ENCODE data around the gene ACD.
"Not testable (repeated sequence)": the region's sequence is repeated elsewhere in the genome, so short reads cannot be mapped to it uniquely, and the experiment has no call there.

Gene ACD

DNA sequence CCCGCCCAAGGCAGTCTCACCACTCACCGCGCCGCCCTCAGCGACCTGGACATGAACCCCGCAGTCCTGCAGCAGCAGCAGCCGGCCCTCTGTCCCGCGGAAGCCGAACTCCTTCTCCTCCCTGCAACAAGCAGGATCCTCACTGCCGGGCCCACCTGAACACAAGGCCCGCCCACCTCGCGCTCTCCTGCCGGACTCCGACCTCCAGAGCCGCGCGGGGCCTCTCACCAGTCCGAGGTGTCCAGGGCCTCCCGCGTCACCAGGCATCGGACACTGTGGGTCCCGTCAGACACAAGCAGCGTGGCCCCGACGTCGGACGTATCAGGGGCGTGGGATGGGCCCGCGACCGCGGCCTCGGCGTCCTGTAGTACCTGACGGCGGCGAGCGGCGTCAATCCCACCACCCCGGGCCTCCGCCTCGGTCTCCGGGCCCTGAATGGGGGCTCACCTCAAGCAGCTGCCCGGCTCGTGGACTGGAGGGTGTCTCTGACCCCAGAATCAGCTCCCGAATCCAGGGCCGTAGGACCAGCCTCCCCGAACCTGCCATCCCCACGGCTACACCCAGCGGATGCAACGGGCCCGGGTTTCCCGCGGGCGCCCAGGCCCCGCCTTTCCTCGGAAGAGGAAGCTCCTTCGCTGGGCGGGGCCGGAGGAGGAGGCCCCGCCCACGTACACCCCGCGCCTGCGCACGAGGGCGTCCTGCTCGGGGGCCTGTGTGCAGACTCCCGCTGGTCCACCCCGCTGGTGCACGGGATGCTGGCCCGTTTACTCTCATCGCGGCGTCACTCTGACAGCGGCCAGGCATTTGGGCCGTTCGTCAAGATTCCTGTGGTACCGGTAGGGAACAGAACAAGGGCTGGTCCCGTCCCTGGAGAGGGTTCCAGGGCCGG, at the start of gene ACD:
ACD (minus strand) TSS at position 586 of the 889 bp plus-strand sequence; CDS start at position 546, 40 bp downstream.
- peak; percentile 92 for DNase-seq (ENCODE audit: low read depth)

DNA sequence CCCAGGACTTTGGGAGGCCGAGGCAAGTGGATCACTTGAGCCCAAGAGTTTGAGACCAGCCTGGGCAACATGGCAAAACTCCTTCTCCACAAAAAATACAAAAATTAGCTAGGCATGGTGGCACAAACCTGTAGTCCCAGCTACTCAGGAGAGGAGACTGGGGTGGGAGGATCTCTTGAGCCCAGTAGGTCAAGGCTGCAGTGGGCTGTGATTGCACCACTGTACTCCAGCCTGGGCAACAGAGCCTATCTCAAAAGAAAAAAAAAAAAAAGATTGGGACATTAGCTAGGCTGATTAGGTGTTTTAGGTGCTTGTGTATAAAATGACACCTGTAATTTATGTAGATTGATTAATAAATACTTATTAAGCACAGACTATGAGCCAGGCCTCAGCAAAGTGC, 49.0 kb upstream of the ACD start:
- DNase-seq (ENCODE audit: low read depth), result no peak

- DNase-seq (ENCODE audit: low read depth), result no peak
Measured at GRCh38 chr16:67708368-67708771, 48.3 kb upstream of the ACD start.

- no peak for DNase-seq (ENCODE audit: low read depth)
Measured at GRCh38 chr16:67707790-67708189, 47.7 kb upstream of the ACD start.

- no peak for DNase-seq (ENCODE audit: low read depth)
Measured at GRCh38 chr16:67707210-67707609, 47.1 kb upstream of the ACD start.

GRCh38 chr16:67704110-67704509, 44.0 kb upstream of the ACD start:
- DNase-seq (ENCODE audit: low read depth), result no peak

- DNase-seq (ENCODE audit: low read depth), result no peak
Measured at GRCh38 chr16:67703626-67704025, 43.6 kb upstream of the ACD start.

DNA sequence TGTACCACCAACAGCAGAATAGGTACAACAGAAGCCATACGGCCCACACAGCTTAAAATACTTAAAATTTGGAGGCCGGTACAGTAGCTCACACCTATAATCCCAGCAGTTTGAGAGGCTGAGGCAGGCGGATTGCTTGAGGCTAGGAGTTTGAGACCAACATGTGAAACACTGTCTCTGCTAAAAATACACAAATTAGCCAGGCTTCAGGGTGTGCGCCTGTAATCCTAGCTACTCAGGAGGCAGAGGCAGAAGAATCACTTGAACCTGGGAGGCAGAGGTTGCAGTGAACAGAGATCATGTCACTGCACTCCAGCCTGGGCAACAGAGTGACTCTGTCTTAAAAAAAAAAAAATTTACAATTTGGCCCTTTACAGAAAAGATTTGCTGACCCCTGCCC, 42.1 kb upstream of the ACD start:
- DNase-seq (ENCODE audit: low read depth), result no peak

GRCh38 chr16:67701420-67701819, 41.4 kb upstream of the ACD start:
- DNase-seq (ENCODE audit: low read depth), result no peak

GRCh38 chr16:67699265-67699664, 39.2 kb upstream of the ACD start:
- DNase-seq (ENCODE audit: low read depth), result no peak

- DNase-seq (ENCODE audit: low read depth), result no peak
Measured at GRCh38 chr16:67697422-67698185, 37.5 kb upstream of the ACD start.

DNA sequence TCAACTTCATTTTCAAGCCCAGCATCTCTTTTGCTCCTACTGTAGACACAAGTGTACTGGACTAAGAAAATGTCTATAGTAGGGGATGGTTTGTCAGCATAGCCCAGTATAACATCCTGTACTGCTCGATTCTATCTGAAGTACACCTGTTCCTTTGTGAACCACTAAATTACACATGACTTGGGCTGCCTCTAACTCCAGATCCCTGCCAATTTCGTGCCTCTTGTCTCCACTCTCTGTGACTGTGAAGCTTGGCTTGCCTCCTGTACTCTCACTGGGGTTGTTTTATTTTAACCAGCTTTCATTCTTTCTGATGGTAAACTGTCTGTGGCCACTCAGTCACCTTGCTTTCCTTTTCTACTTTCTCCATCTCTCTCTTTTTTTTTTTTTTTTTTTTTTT, 34.6 kb upstream of the ACD start:
- no peak for DNase-seq (ENCODE audit: low read depth)

DNA sequence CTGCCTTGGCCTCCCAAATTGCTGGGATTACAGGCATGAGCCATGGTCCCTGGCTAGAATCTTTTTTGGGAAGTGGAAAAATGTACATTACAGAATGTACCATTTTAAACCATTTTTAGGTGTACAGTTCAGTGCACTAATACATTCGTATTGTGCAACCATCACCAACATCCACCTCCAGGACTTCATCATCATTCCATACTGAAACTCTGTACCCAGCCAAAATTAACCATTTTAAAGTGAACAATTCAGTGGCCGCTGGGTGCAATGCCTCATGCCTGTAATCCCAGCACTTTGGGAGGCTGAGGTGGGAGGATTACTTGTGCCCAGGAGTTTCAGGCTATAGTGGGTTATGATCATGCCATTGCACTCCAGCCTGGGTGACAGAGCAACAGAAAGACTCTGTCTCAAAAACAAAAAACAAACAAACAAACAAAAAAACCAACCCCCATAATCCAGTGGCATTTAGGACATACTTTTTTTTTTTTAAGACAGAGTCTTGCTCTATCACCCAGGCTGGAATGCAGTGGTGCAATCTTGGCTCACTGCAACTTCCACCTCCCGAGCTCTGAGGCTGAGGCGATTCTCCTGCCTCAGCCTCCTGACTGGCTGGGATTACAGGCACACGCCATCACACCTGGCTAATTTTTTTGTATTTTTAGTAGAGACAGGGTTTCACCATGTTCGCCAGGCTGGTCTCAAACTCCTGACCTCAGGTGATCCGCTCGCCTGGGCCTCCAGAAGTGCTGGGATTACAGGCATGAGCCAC, 33.6 kb upstream of the ACD start:
- DNase-seq (ENCODE audit: low read depth), result not testable (repeated sequence)

DNA sequence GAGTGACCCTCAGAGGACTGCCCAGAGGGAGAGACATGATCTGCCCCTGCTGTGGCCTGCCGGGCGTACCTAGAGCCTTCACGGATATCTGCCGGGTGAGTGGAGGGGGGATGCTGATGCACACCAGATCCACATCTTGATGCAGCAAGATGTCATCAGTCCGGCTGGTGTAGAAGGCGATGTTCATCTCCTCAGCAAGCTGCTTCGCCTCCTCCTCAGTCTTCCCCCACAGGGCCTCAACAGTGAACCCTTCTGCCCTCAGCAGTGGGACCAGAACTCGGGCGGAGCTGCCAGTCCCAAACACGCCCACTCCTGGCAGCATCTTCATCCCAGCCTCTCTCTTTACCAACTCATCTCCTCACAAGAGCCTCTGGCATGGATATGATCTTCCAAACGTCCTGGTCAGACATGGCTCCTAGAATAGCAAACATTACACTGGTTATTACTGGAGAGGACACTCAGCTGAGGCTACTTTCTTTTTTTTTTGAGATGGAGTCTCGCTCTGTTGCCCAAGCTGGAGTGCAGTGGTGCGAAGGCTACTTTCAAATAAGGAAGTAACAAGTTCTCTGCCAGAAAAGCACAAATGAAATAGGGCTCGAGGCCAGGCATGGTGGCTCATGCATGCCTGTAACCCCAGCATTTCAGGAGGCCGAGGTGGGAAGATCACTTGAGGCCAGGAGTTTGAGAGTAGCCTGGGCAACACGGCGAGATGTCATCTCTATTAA, 25.5 kb upstream of the ACD start:
- no peak for DNase-seq (ENCODE audit: low read depth)

DNA sequence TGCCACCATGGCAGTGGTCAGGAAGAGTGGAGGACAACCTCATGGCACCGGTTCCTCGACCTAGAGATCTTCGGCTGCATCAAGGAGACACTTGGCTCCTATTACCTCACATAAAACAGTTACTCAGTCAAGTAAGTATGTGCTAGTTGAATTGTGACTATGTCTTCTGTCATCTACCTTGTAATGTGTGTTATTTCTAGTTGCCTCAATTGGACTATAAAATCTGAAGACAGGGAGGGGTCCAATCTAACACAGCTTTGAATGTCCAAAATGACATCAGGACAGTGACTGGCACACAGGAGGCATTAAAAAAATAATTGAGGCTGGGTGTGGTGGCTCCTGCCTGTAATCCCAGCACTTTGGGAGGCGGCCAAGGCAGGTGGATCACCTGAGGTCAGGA, 23.7 kb upstream of the ACD start:
- DNase-seq (ENCODE audit: low read depth), result no peak

DNA sequence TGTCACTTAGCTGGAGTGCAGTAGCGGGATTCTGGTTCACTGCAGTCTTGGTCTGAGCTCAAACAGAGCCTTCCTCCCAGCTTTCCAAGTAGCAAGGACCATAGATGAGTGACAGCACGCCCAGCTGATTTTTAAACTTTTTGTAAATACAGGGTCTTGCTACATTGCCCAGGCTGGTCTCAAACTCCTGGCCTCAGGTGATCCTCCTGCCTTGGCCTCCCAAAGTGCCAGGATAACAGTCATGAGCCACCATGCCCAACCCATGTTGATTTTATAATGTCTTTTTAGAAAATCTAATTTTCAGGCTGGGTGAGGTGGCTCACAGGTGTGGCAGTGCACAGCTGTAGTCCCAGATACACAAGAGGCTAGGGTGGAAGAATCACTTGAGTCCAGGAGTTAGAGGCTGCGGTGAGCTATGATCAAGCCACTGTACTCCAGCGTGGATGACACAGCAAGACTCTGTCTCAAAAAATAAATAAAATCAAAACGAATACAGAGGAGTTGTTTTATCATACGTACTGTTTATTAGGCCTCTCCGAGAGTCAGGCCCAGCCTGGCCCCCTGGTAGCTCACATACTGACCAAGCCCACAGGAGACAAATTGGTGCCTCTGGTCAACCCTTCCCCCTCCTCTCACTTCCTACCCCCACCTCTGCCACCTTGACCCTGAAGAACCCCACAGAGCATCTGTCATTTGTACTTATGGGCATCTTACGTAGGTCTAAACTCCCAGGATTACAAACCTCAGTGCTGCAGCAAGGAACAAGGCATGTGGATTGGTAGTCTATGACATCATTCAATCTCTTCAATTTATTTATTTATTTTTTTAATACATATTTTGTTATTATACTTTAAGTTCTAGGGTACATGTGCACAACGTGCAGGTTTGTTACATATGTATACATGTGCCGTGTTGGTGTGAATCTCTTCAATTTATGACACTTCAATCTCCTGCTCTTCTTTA, 20.2 kb upstream of the ACD start:
- no peak for DNase-seq (ENCODE audit: low read depth)

GRCh38 chr16:67678354-67679023, 18.4 kb upstream of the ACD start:
- no peak for DNase-seq (ENCODE audit: low read depth)

- DNase-seq (ENCODE audit: low read depth), result no peak
Measured at GRCh38 chr16:67677712-67678111, 17.7 kb upstream of the ACD start.

DNA sequence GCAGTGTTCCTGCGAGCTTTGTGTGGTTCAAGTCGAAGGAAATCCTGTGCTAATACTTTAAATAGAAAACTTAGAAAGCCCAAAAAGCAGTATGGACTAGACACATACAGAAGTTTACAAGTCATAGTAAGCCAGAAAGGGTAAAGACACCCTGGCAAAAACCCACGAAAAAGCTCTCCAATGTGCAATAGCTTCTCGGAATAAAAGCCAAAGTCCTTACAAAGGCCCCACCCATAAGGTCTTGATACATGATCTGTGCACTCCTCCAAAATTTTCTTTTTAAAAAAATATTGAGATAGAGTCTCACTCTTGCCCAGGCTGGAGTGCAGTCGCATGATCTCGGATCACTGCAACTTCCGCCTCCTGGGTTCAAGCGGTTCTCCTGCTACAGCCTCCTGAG, 16.9 kb upstream of the ACD start:
- no peak for DNase-seq (ENCODE audit: low read depth)

- no peak for DNase-seq (ENCODE audit: low read depth)
Measured at GRCh38 chr16:67676516-67676915, 16.5 kb upstream of the ACD start.
